HG03460 (cell line): ENCODE measurements around the gene TC2N.
"Not testable (repeated sequence)": the region's sequence is repeated elsewhere in the genome, so short reads cannot be mapped to it uniquely, and the experiment has no call there.

Experiments used
- ATAC-seq: cut with Tn5 transposase; IDR thresholded peaks from one replicate; pipeline ENCODE4 v1.9.1; 2021; ENCODE audit not compliant: unreplicated experiment

Gene TC2N

DNA sequence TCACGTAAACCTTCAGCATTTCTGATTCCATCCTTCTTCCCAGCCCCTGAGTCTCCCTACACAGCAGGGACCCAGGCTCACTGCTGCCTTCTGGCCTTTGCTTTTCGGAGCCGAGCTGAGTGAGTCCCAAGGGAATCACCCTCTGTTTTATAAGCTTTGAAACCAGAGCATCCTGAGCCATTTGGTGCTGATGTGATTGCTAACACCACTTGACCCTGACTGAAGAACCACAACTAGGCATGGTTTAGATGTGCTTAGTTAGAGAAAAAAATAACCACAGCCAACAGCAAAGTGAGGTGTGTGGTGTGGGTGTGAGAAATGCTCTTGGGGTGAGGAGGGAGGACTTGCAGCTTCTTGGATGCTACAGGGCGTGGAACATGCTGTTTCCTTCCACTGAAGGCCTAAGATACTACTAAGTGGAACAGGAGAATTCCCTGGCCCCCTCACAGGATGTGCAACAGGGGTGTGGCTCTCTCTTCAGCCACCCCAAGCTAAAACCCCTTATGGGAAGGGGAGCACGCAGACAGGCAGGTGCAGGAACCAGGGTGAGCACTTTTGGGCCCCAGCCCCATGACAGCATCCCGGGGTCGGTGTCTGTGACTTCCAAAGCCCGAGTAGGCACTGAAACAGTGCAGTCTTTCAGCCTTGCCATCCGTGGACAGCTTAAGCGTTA is at the start of gene TC2N:
Gene TC2N (minus strand): TSS at position 221 of the 673 bp plus-strand sequence. CDS start 53,767 bp downstream, outside the sequence.
- no peak for ATAC-seq

DNA sequence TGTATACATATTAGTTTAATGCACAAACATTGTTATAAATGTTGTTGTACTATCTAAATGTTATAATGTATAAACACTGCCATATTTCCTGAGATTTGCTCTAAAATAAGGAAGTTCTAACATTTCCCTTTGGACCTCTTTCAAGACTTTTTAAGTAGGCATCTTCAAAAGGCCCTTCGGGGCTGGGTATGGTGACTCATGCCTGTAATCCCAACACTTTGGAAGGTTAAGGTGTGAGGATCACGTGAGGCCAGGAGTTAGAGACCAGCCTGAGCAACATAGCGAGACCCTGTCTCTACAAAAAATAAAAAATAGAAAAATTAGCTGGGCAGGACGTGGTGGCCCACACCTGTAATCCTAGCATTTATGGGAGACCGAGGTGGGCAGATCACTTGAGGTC is 44.7 kb upstream of the TC2N start:
- no peak for ATAC-seq

DNA sequence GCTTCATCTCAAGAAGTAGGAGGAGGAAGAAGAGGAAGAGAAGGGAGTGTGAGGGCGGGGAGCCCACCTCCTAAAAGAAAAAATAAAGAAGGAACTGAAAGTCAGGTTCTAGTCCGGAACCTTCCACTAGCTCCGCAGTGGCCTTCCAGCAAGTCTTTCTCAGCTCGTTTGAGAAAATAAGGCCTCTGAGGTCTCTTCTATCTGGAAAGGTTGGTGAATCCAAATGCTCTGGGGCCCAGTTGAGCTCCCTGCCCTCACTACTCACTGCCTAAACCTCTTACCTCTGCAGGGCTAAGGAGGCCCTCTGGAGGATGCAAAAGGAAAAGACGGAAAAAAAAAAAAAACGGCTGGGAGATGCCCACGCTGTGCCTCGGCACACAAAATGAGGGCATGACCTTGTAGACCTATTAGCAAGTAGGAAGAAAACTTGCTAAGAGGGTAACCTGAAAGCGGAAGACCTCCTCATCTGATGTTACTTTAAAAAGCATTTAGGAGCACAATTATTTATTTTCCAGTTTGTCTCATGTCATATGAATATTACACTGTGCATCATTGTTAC is 44.2 kb upstream of the TC2N start:
- ATAC-seq: peak; percentile 65

DNA sequence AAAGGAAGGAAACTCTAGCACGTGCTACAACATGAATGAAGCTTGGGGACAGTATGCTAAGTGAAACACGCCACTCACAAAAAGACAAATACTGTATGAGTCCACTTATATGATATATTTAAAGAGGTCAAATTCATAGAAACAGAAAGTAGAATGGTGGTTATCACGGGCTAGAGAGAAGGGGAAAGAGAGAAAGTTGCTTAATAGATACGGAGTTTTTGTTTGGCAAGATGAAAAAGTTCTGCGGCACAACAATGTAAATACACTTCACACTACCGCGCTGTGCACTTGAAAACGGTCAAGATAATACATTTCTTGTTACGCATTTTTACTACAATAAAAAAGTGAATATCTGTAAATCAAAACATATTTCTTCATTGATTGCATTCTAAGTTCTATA is 42.9 kb upstream of the TC2N start:
- ATAC-seq: no peak

DNA sequence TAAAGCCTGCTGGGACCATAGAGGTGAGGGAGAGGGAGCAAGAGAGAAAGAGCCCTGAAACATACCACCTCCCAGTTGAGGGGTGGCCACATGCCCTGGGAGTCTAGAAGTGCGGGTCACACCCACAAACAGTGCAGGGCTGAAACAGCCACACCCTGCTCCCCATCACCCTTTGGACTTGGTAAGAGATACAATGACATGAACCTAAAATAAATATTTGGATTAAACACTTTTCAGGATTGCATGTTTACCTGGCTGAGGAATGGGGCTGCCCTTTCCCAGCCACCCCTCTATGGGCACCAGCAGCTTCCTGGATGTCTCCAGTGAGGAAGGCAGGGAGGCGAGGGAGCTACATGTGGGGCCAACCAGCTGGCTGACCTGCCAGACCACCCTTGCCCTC is 39.0 kb upstream of the TC2N start:
- ATAC-seq: no peak

DNA sequence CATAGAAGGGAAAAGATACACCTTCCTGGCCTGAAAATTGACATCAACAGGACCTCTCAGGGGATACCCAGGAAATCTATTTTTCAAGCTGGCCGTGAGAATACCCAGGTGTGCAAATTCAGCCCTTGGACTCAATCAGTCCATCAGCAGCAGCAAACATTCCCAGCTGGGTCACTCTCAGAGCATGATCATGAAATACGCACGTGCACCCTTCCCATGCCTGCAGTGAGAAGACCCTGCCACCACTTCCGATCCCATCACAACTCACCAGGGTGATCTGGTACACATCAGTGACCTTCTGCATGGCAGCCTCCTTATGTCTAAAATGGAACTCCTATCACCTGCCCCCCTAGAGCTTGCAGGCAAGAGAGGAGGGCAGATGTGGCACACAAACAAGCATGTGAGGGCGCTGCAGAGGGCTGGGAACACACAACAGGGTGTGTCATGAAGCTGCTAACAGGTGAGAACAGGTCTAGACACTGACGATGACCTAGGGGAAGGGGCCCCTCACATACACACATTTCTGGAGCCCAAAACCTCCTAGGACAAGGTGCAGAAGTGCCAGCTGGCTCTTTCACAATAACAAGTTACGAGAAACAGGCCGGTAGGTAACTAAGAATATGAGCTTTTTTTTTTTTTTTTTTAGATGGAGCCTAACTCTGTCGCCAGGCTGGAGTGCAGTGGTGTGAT is 37.8 kb upstream of the TC2N start:
- ATAC-seq: no peak

DNA sequence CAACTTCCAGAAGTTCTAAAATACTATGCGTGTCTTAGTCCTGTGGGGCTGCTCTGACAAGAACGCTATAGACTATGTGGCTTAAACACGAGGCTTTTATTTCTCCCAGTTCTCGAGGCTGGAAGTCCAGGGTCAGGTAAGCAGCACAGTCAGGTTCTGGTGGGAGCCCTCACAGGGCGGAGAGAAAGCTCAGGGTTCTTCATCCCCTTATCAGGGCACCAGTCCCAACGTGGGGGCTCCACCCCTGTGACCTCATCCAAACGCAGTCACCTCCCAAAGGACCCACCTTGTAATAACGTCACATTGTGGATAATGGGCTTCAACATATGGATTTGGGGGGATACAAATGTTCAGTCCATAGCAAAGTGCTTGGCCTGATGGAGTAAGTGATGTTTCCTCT is 37.1 kb upstream of the TC2N start:
- no peak for ATAC-seq

DNA sequence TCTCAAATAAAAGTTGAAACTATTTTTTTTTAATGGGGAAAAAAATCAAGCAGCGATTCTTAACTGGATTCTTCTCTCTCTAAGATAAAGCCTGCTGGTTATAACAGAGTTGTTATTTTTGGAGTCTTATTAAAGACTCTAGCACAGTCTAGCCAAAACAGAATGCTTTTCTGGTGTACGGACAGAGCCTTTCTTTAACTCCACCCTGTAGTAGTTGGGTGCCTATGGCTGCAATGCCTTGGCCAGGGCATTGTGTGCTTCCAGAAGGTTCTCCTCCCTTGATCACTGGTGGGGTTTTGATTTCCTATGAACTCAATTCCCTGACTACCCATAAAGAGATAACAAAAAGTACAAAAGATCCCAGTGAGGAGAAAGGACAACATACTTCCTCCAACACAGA is 35.7 kb upstream of the TC2N start:
- ATAC-seq: no peak

DNA sequence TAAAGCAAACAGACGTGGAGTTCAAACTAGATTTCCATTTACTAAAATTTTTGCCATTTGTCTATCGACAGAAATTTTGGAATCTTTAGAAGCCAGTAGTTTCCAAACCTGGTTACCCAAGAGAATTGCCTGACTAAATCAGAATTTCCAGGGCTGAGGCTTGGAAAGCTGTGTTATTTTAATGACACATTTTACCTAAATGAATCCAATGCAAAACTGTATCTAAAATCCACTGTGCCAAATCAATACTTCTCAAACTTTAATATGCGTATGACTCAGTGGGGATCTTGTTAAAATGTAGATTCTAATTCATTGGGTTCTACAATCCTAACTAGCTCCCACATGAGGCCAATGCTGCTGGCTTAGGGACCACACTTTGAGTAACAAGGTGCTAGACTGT is 35.0 kb upstream of the TC2N start:
- no peak for ATAC-seq

DNA sequence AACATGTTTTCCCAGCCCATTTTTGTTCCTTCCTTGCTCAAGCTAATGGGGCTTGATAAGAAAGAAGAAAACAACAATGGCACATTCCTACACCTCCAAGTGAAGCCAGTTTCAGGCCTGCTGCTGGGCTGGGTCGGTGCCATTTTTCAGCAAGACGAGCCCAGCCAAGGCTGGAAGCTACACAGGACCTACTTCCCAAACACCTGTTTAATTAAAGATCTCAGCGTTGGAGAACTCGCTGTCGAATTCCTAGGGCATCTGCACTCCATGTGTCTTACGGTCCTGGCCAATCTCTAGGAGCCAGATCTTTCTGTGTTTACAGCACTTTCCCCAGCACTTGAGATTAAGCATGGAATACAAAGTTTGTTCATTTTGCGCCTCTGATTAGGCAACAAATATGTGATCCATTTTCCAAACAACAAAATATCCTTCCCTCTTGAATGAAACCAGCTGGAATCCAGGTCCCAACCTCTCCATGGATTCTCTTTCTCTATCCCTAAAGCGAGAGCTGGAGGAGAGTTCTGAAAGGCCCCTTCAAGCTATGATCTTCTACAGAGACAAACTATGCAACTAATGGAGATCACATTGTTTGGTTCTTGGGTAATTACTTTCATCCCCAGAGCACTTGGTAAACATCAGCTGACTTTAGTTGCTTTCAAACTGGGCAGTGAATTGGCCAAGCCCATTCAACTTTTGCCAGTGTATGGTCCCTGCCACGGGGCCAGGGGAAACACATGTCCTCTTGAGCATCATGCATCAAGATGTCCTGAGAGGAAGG is 34.3 kb upstream of the TC2N start:
- ATAC-seq: no peak

DNA sequence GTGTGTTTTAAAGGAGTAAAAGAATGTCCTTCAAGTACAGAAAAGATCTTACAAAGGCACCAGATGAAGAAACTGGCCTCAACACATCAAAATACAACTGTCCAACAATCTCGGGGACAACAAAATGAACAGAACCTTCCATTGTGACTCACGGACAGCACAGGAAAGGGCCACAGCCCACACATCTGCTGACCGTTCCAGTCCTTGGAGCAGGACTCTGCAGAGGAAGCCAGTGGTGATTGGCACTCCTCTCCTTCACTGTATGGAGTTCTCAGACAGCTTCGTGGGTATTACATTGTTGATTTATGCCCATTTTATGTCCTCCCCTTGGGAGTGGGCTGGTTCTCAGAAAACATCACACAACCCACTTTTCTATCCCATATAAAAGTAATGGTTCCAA is 32.5 kb upstream of the TC2N start:
- ATAC-seq: no peak

DNA sequence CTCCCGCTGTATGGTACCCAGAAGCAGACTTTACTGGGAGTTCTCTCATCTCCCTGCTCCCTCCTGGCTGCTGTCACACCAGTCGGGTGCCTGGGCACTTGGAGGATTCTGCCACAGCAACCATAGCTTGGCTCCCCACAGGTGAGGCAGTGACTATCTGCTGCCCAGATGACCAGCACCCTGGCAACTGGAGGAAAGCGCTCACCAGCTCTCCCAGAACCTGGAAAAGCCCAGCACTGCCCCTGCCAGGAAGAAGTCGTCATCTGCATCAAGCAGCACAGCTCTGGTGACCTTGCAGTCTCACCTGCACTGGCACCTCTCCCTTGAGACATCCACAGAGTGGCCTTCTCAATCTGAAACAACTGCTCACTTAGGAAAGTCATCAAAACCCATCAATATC is 31.9 kb upstream of the TC2N start:
- ATAC-seq: no peak

DNA sequence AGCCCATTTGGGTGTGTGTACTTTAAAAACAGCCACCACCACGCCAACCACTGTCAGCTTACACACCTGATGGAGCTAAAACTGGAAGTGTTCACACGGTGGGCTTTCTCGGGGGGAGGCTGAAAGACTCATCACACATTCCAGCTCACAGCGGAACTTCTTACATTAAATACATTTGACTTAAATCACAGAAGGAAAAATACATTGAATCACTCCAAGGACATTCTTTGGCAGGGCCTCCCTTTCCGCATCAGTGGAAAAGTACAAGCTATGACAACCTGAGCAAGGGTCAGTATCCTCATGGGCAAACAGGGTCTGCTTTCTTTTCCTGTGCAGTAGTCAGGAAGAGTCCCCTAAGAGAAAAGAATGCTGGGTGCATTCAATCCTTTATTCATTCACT is 31.0 kb upstream of the TC2N start:
- ATAC-seq: no peak

DNA sequence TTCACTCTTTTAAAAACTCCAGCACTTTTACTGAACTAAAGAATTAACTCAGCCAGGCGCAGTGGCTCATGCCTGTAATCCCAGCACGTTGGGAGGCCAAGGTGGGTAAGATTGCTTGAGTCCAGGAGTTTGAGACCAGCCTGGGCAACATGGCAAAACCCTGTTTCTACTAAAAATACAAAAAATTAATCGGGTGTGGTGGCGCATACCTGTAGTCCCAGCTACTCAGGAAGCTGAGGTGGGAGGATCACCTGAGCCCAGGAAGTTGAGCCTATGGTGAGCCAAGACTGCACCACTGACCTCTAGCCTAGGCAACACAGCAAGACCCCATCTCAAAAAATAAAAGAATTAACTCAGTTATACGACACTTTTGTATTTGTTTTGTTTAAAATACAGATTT is 30.4 kb upstream of the TC2N start:
- ATAC-seq: not testable (repeated sequence)

DNA sequence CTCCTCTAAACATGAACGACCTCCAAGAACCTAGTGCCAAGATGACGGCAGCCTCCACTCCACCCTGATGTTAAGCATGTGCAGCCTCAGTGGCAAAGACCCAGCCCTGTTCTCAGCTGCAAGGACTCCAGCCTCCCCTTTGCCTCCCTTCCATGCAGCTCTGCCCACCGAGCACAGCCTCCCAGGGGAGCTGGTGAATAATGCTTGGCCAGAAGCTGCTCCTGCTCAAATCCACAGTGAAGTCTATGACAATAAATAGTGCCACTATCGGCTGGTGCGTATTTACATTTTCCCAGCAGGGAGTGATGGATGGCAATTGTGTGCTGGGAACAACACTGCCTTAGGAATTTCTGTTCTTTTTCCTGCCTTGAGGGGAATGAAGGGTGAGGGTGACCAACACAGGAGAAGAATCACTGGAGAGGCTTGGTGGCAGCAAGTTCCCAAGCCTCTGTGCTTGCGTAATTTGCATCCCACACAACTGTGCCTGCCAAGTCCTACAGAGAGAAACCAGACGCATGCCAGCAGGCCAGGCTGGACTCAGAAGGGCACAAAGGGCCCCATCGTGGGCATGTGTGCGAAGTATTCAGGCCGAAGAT is 29.9 kb upstream of the TC2N start:
- ATAC-seq: no peak

DNA sequence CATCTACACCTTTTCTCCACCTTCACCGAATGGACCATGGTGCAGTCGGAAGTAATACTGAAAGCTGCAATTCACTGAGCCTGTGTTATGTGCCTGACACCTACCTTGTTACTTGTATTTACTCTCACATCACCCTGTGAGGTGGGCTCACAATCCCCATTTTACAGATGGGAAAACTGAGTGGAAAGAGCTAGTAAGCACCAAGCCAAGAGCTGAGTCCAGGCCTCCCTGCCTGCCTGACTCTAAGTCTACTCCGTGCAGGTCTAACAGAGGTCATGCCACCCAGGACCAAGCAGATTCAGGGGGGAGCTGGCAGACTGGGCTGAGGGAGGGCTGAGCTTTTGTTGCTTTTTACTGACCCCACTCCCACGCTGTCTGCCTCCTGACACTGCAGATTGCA is 29.1 kb upstream of the TC2N start:
- ATAC-seq: no peak

DNA sequence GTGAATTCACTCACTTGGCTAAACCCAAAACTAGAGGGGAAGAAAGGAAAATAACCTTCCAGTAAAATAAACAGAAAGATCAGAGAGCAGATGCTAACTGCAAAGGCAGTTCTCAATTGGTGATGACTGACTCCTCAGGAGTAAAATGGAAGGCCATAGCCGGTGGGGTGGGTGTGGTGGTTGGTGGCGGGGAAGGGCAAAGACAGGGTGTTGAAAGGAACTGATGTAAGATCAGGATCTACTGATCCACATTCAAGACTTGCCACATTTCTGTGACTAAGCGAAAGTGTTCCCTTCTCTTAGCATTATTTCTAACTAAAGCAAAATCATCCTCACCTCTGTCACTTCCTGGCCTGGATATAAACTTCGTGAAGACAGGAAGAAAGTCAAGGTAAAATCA is 26.3 kb upstream of the TC2N start:
- ATAC-seq: no peak

DNA sequence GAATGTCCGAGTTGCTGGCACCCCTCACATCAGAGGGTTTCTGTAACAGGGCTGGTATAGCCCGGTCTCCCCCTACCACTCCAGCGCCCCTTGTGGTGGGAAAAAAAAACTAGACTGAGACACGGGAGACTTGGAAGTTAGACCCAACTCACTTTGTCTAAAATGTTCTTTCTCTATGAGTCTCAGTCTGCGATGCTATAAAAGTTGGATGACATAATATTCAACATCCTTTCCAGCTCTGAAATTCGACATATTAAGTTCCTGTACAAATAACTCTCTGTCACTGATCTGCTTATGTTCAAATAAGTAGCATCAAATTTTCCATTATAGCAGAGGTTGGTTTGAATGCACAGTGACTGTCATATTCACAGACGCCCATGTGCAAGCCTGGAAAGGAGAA is 25.7 kb upstream of the TC2N start:
- ATAC-seq: no peak

DNA sequence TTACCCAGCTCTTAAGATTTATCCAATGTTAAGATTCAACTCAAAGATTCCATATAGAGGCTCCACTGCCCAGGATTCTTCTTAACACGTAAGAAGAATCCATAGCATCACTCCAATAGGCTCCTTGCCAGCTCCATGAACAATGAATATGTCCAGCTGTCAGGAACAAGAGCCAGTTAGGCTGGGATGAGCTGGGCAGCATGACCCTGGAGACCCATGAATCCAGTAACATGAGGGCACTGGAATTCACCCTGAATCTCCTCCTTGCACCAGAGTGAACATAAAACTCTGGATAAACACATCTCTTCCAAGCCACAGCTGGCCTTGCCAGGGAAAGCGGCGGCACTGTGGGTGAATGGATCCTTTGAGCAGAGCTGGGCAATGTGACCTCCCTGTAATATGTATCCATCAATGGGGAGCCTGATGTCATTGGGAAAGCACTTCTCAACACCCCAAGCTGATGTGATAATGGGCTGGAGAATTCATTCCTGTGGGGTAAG is 24.4 kb upstream of the TC2N start:
- ATAC-seq: no peak

DNA sequence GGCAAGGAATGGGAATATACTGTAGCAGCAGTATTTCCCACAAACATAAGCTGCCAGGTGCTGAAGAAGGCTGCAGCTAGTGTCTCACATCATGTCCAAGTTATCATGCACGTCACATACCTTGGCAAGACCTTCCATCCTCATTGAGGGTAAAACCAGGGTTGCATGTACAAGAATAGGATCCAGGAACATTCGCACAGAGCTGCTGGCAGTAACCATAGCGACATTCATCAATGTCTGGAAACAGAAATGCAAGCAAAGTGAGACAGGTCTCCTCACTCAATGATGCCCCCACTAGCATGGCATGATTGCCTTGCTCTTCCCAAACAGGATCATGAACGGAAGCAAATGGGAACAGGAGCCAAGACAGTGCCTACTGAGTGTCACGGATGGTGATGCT is 23.8 kb upstream of the TC2N start:
- no peak for ATAC-seq

DNA sequence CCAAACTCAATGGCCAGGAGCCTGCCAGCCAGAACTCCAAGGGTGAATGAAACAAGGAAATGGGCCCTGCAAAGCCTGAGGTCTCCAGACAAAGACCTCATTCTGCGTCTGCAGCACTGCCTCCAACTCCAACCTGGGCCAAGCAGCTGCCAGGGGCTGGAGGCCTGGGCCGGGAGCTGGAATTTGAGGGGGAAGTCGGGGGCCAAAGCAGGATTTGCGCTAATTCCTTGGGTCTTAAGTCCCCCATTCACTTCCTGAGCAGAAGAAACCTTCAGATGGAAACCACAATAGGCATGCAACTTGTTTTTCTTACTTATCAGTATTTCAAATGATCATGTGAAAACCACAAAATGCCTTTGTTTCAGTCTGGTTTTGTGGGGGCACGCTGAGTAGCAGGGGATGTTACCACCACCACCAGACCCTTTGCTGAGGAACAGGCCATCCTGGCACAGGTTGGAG is 23.0 kb upstream of the TC2N start:
- ATAC-seq: no peak
